Endothelial cell of umbilical vein (primary cell): ENCODE measurements around the gene NOL8. TPM values are rescaled to one million over a fixed set of nuclear protein-coding genes. Genes with fewer than 3 reads are reported as not detected.

Experiments
- BruUV-seq: library from RNA; stranded (reverse); fragments of 400-500 nt; replicated peaks from 2 replicates; lab custom pipeline; 2021; lab: Mats Ljungman, UMichigan
- CTCF ChIA-PET: fragments of 300-600, 350-600 bp; sonication (Branson Sonifier 250); formaldehyde crosslinking; loops from one replicate; lab custom pipeline; 2021; ENCODE audit warnings: antibody characterized with exemption, inconsistent platforms; lab: Charles Lee
- POLR2A ChIA-PET: fragments of 300-600, 350-600 bp; sonication (Branson Sonifier 250); formaldehyde crosslinking; loops from one replicate; lab custom pipeline; 2021; ENCODE audit warnings: antibody characterized with exemption, inconsistent platforms; lab: Charles Lee
- DNase-seq: peaks from one replicate; pipeline ENCODE4 v3.0.0-alpha.2; 2011; ENCODE audit warnings: low read depth, low spot score
- FAIRE-seq: peaks from 2 replicates; lab custom pipeline; 2011; peaks lifted over from hg19 to GRCh38; lab: Jason Lieb, UNC
- H2AFZ ChIP-seq: 2 replicates; pipeline ENCODE4 v1.6.0; 2012; ENCODE audit warnings: low read depth, low read length, control low read depth, inconsistent platforms
- H3K27ac ChIP-seq: 2 replicates; pipeline ENCODE4 v1.5.1; 2011; ENCODE audit warnings: low read depth, mild to moderate bottlenecking, control low read depth, low read length, moderate library complexity; ENCODE audit not compliant: insufficient read depth
- H3K27me3 ChIP-seq, 2 experiments: 2 replicates each; pipeline versions ENCODE4 v1.6.0 to v1.6.1; 2011; ENCODE audit warnings: low read length in 2 of 2, mixed read lengths in 1 of 2; ENCODE audit not compliant: control insufficient read depth in 2 of 2, insufficient read depth in 2 of 2
- H3K36me3 ChIP-seq, 2 experiments: 2 replicates in 1 of 2; 3 replicates in 1 of 2; pipeline ENCODE4 v1.5.1; 2011; ENCODE audit warnings: low read length in 2 of 2, mild to moderate bottlenecking in 1 of 2, moderate library complexity in 1 of 2; ENCODE audit not compliant: control insufficient read depth in 2 of 2, insufficient read depth in 2 of 2; ENCODE audit errors: extremely low read depth in 1 of 2
- H3K4me1 ChIP-seq: 3 replicates; pipeline ENCODE4 v1.5.1; 2011; ENCODE audit warnings: mild to moderate bottlenecking, low read length; ENCODE audit not compliant: control insufficient read depth, insufficient read depth; ENCODE audit errors: extremely low read depth
- H3K4me2 ChIP-seq: 2 replicates; pipeline ENCODE4 v1.6.1; 2011; ENCODE audit warnings: low read length, control low read depth, mixed read lengths; ENCODE audit not compliant: insufficient read depth
- H3K4me3 ChIP-seq, 3 experiments: fragments of 200-600 bp in 1 of 3; sonication (generic), shearing (Covaris generic) in 1 of 3; replicated peaks in 1 of 3; 2 replicates each; pipeline ENCODE4 v1.5.1; 2011 to 2016; ENCODE audit warnings: control low read depth in 3 of 3, low read length in 3 of 3, mild to moderate bottlenecking in 2 of 3, inconsistent platforms in 1 of 3, low read depth in 1 of 3, moderate library complexity in 1 of 3; ENCODE audit not compliant: insufficient read depth in 1 of 3
- H3K79me2 ChIP-seq: 2 replicates; pipeline ENCODE4 v1.6.0; 2012; ENCODE audit warnings: low read length, inconsistent platforms; ENCODE audit not compliant: control insufficient read depth, insufficient read depth
- H3K9ac ChIP-seq: replicated peaks from 2 replicates; pipeline ENCODE3; 2011; ENCODE audit warnings: low read length, control low read depth; ENCODE audit not compliant: insufficient read depth; ENCODE audit errors: extremely low read depth
- H3K9me1 ChIP-seq: replicated peaks from 3 replicates; pipeline ENCODE4 v1.6.0; 2011; ENCODE audit warnings: mild to moderate bottlenecking, low read length; ENCODE audit not compliant: control insufficient read depth, insufficient read depth; ENCODE audit errors: extremely low read depth
- H3K9me3 ChIP-seq: replicated peaks from 2 replicates; pipeline ENCODE4 v1.5.1; 2012; ENCODE audit warnings: low read length, inconsistent platforms; ENCODE audit not compliant: control insufficient read depth, insufficient read depth
- H4K20me1 ChIP-seq: replicated peaks from 2 replicates; pipeline ENCODE3; 2011; ENCODE audit warnings: mild to moderate bottlenecking, low read length; ENCODE audit not compliant: control insufficient read depth, insufficient read depth; ENCODE audit errors: extremely low read depth
- CTCF ChIP-seq, 2 donors: IDR thresholded peaks; 1 replicate in 1 of 2; 2 replicates in 1 of 2; pipeline ENCODE4 v1.5.1; 2011; ENCODE audit warnings: low read length in 2 of 2, mild to moderate bottlenecking in 2 of 2, moderate library complexity in 2 of 2, control low read depth in 1 of 2, inconsistent platforms in 1 of 2, low read depth in 1 of 2; ENCODE audit not compliant: insufficient read depth in 1 of 2; ENCODE audit errors: extremely low read depth in 1 of 2
- EZH2 ChIP-seq: IDR thresholded peaks from 2 replicates; pipeline ENCODE4 v1.6.1; 2012; ENCODE audit warnings: borderline replicate concordance, low read depth, mild to moderate bottlenecking, moderate library complexity, low read length, inconsistent platforms; ENCODE audit not compliant: severe bottlenecking
- FOS ChIP-seq: IDR thresholded peaks from 2 replicates; pipeline ENCODE4 v1.6.1; 2011; ENCODE audit warnings: mild to moderate bottlenecking, low read length, moderate library complexity, borderline replicate concordance; ENCODE audit not compliant: insufficient read depth
- GATA2 ChIP-seq: IDR thresholded peaks from 2 replicates; pipeline ENCODE4 v1.7.0; 2011; ENCODE audit warnings: low read depth, mild to moderate bottlenecking, moderate library complexity, mixed read lengths, low read length; ENCODE audit not compliant: insufficient read length, insufficient read depth
- JUN ChIP-seq: IDR thresholded peaks from 2 replicates; pipeline ENCODE4 v1.6.1; 2011; ENCODE audit warnings: borderline replicate concordance, low read depth; ENCODE audit not compliant: insufficient read length, insufficient read depth
- MAX ChIP-seq: IDR thresholded peaks from 2 replicates; pipeline ENCODE4 v1.6.1; 2011; ENCODE audit not compliant: insufficient read depth, insufficient read length
- MYC ChIP-seq: IDR thresholded peaks from one replicate; pipeline ENCODE4 v1.6.1; 2011; ENCODE audit warnings: mild to moderate bottlenecking, low read depth, low read length
- POLR2A ChIP-seq: IDR thresholded peaks from 2 replicates; pipeline ENCODE4 v1.6.1; 2012; ENCODE audit warnings: low read depth, mild to moderate bottlenecking, control low read depth, low read length
- POLR2AphosphoS5 ChIP-seq: IDR thresholded peaks from 2 replicates; pipeline ENCODE4 v1.6.1; 2012; ENCODE audit warnings: low read depth, mild to moderate bottlenecking, control low read depth, low read length, moderate library complexity; ENCODE audit not compliant: insufficient read depth
- dilution Hi-C: fragments of 300-500 bp; cut with MboI; formaldehyde crosslinking; loops from one replicate; pipeline ENCODE4 v1.15.0; 2019; ENCODE audit warnings: low sequenced_read_pairs; ENCODE audit not compliant: extremely low pct_ligation_motif_present
- intact Hi-C: fragments of 100-400 bp; cut with micrococcal nuclease; formaldehyde crosslinking; loops from one replicate; pipeline ENCODE4 v1.10.0; 2022
- polyA plus RNA-seq, 4 experiments: library from polyadenylated mRNA; depleted of rRNA in 3 of 4; stranded (reverse) in 3 of 4; unstranded in 1 of 4; fragments of >200 nt; gene quantifications; 2 replicates each; pipeline versions ENCODE4 v1.2.1 to v1.2.3, GENCODE V29; 2011 to 2012; ENCODE audit warnings: missing spikeins in 1 of 4
- total RNA-seq: library from RNA; stranded (reverse); gene quantifications from 2 replicates; pipeline ENCODE4 v1.2.3, GENCODE V29; 2021

The NOL8 gene
- total and polyA plus RNA-seq, 2 donors (not counting 3 experiments of a cell fraction or from before 2014, with no cell fraction given), result 5.6 to 41.6 TPM

- intact Hi-C loops (loop anchor here (10.0 kb wide), 1 partner anchor 406 kb away; no protein-coding TSS in a partner anchor), dilution Hi-C loops (no loop called here)
- Histone ChIP-seq H3K36me3 (peaks cover 13 to 25% of the 10 kb centered on the region in 2 experiments), H3K9me3 (no peaks in the 10 kb centered on the region), H3K9ac (no peak overlapping the region), H3K79me2 (no peaks in the 10 kb centered on the region), H3K4me1 (peaks cover 8% of the 10 kb centered on the region), H3K4me3 (no peak overlapping the region), H3K4me2 (no peak overlapping the region), H3K27me3 (no peaks in the 10 kb centered on the region), H3K9me1 (no peaks in the 10 kb centered on the region), H2AFZ (no peak overlapping the region), H4K20me1 (no peaks in the 10 kb centered on the region), H3K27ac (no peak overlapping the region)
- TF ChIP-seq MAX (no peak), MYC (no peak), GATA2 (no peak), JUN (no peak), FOS (no peak), POLR2AphosphoS5 (no peak), EZH2 (no peak), CTCF (IDR thresholded peaks at IDR 0.05; ENCODE audit: extremely low read depth in 1 of 2, insufficient read depth in 1 of 2, low read depth in 1 of 2, low read length in 2 of 2) (no peak), POLR2A (no peak)
- FAIRE-seq (no peak), DNase-seq (no peak)
- BruUV-seq, result no TSS peak
- CTCF ChIA-PET, result no interaction called here
- POLR2A ChIA-PET, result no interaction called here
Measured at GRCh38 chr9:92299116-92299515, 26.0 kb downstream of the NOL8 start.
